IMR-90 (cell line): Measurements from ENCODE around the gene BCL2L13. TPM values are rescaled to one million over a fixed set of nuclear protein-coding genes. Genes with fewer than 3 reads are reported as not detected.

Source experiments
- RFX5 ChIP-seq: IDR thresholded peaks from 2 replicates; pipeline ENCODE4 v1.8.0; 2012; ENCODE audit warnings: low read depth, mild to moderate bottlenecking, low read length, moderate library complexity
- polyA plus RNA-seq, 3 experiments: library from polyadenylated mRNA; depleted of rRNA; stranded (reverse); fragments of >200 nt; gene quantifications; 2 replicates each; pipeline ENCODE4 v1.2.3, GENCODE V29; 2012; ENCODE audit warnings: low replicate concordance in 1 of 3
- total RNA-seq: library from RNA; depleted of rRNA; stranded (reverse); fragments of >200 nt; gene quantifications from 2 replicates; pipeline ENCODE4 v1.2.3, GENCODE V29; 2012

BCL2L13 gene
- total and polyA plus RNA-seq, 2 of the 4 experiments (the other 2 are of a cell fraction): 42.6 to 86.7 TPM

DNA sequence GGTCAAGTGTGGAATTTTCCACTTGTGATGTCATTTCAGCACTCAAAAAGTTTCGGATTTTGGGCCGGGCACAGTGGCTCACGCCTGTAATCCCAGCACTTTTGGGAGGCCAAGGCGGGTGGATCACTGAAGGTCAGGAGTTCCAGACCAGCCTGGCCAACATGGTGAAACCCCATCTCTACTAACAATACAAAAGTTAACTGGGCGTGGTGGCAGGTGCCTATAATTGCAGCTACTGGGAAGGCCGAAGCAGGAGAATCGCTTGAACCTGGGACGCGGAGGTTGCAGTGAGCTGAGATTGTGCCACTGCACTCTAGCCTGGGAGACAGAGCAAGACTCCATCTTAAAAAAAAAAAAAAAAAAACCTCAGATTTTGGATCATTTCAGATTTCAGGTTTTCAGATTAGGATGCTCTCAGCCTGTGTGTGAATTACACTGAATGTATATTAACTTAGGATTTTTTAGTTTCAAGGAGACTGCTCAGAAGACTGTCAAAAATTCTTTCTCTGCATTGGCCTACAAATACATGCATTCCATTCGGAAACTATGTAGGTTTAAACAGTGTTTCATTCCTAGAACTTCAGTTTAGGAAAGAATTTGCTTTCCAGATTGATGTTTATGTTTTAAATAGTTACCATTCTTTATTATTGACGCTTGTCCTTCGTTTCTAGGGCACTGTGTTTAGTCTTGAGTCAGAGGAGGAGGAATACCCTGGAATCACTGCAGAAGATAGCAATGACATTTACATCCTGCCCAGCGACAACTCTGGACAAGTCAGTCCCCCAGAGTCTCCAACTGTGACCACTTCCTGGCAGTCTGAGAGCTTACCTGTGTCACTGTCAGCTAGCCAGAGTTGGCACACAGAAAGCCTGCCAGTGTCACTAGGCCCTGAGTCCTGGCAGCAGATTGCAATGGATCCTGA, 87.7 kb downstream of the BCL2L13 start (continued):
- TF ChIP-seq RFX5: no peak
